GM23338 (cell line): ENCODE results near the gene CCDC30. TPM values are rescaled to one million over a fixed set of nuclear protein-coding genes. Genes with fewer than 3 reads are reported as not detected.

Experiments
- ATAC-seq: fragments of 200-7000 bp; cut with Tn5 transposase; 3 replicates; pipeline ENCODE4 v1.9.1; 2020
- DNase-seq: peaks from one replicate; pipeline ENCODE4 v3.0.0-alpha.2; 2015; ENCODE audit warnings: low spot score
- H2AFZ ChIP-seq: fragments of 200-600 bp; sonication (generic); 2 replicates; pipeline ENCODE4 v1.8.0; 2016; ENCODE audit warnings: antibody characterized with exemption, mild to moderate bottlenecking, moderate library complexity
- H3F3A ChIP-seq: fragments of 200-600 bp; sonication (generic); replicated peaks from 2 replicates; pipeline ENCODE4 v1.8.0; 2017; ENCODE audit warnings: antibody characterized with exemption, mixed run types, low read depth
- H3K27ac ChIP-seq: fragments of 200-600 bp; sonication (generic); 2 replicates; pipeline ENCODE4 v1.6.1; 2016; ENCODE audit warnings: low read depth
- H3K27me3 ChIP-seq: fragments of 200-600 bp; sonication (generic); 2 replicates; pipeline ENCODE4 v1.8.0; 2016; ENCODE audit warnings: mild to moderate bottlenecking, mixed run types, moderate library complexity; ENCODE audit not compliant: insufficient read depth
- H3K36me3 ChIP-seq: fragments of 200-600 bp; sonication (generic); 2 replicates; pipeline ENCODE4 v1.8.0; 2016; ENCODE audit warnings: mild to moderate bottlenecking; ENCODE audit not compliant: insufficient read depth
- H3K4me1 ChIP-seq: fragments of 200-600 bp; sonication (generic); 2 replicates; pipeline ENCODE4 v1.8.0; 2016; ENCODE audit warnings: mild to moderate bottlenecking, moderate library complexity; ENCODE audit not compliant: insufficient read depth
- H3K4me2 ChIP-seq: fragments of 200-600 bp; sonication (generic); 2 replicates; pipeline ENCODE4 v1.7.1; 2017; ENCODE audit warnings: mixed run types
- H3K4me3 ChIP-seq: fragments of 200-600 bp; sonication (generic); 2 replicates; pipeline ENCODE4 v1.6.1; 2016; ENCODE audit warnings: mixed run types
- H3K79me2 ChIP-seq: fragments of 200-600 bp; sonication (generic); replicated peaks from 2 replicates; pipeline ENCODE4 v1.8.0; 2017; ENCODE audit warnings: mild to moderate bottlenecking; ENCODE audit not compliant: insufficient read depth
- H3K9me2 ChIP-seq: fragments of 200-600 bp; sonication (generic); 2 replicates; pipeline ENCODE4 v1.8.0; 2017; ENCODE audit not compliant: insufficient read depth
- H4K20me1 ChIP-seq: fragments of 200-600 bp; sonication (generic); replicated peaks from 2 replicates; pipeline ENCODE4 v1.8.0; 2017; ENCODE audit warnings: mild to moderate bottlenecking; ENCODE audit not compliant: insufficient read depth
- H3K27ac Mint-ChIP-seq: 2 replicates; pipeline ENCODE4 v1.8.0; 2020; ENCODE audit warnings: inconsistent platforms, mild to moderate bottlenecking, moderate library complexity, mixed read lengths
- H3K27me3 Mint-ChIP-seq: 3 replicates; pipeline ENCODE4 v1.8.0; 2022; ENCODE audit warnings: low read depth, mild to moderate bottlenecking, moderate library complexity, mixed read lengths, inconsistent platforms; ENCODE audit not compliant: insufficient read depth, poor library complexity
- H3K36me3 Mint-ChIP-seq: 3 replicates; pipeline ENCODE4 v1.8.0; 2021; ENCODE audit warnings: low read depth, mild to moderate bottlenecking, inconsistent platforms, moderate library complexity, mixed read lengths
- H3K4me1 Mint-ChIP-seq: 3 replicates; pipeline ENCODE4 v1.8.0; 2020; ENCODE audit warnings: mild to moderate bottlenecking, inconsistent platforms, mixed read lengths
- H3K4me3 Mint-ChIP-seq: 3 replicates; pipeline ENCODE4 v1.8.0; 2021; ENCODE audit warnings: moderate library complexity, mild to moderate bottlenecking, inconsistent platforms, mixed read lengths
- H3K9me3 Mint-ChIP-seq: 3 replicates; pipeline ENCODE4 v1.8.0; 2020; ENCODE audit warnings: moderate library complexity, mild to moderate bottlenecking, inconsistent platforms, mixed read lengths
- ZNF114 ChIP-seq: fragments of 250-450 bp; sonication (Bioruptor Pico); IDR thresholded peaks from 2 replicates; pipeline ENCODE4 v1.5.0; 2020; ENCODE audit warnings: mild to moderate bottlenecking, moderate library complexity
- polyA plus RNA-seq: library from polyadenylated mRNA; unstranded; fragments of >200 nt; fragmentation: Nextera tagmentation; extraction: Ambion mirVana; gene quantifications from 2 replicates; pipeline ENCODE4 v1.2.1, GENCODE V29; 2016
- total RNA-seq: library from RNA; depleted of rRNA; stranded (reverse); fragments of >200 nt; shearing (Covaris generic); gene quantifications from 2 replicates; pipeline ENCODE4 v1.2.3, GENCODE V29; 2014
- TF ChIP-seq, protein P1 (sequence below): fragments of 250-450 bp; sonication (Bioruptor Pico); IDR thresholded peaks from 2 replicates; pipeline ENCODE4 v1.5.0; 2020; ENCODE audit warnings: mild to moderate bottlenecking, moderate library complexity
- TF ChIP-seq, protein P2 (sequence below), 2 experiments: fragments of 200-600 bp in 1 of 2; sonication (generic) in 1 of 2; conservative IDR thresholded peaks; 2 replicates each; pipeline versions ENCODE4 v1.5.1 to v1.6.1; 2016 to 2017; ENCODE audit warnings: antibody characterized with exemption in 2 of 2, low read depth in 2 of 2, mild to moderate bottlenecking in 2 of 2, moderate library complexity in 1 of 2

CCDC30 gene
- total and polyA plus RNA-seq, 2 experiments from 2014 or later: 0.56 to 1.8 TPM

DNA sequence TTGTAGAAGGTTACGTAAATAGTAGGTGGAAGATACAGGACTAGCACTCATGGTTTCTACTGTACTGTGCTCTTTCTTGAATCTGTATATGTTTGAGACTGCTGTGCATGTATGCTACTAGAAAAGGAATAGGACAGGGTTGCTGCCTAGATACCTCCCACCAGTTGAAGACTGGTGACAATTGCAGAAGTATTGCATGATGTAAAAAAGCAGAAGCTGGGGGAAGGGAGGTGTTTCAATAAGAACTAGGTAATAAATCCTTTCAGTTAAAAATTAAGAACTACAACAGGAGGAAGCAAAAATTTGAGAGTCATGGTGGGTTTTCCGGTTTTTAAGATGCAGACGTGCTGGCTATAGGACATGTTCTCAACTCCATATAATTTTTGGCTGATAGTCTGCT is 88.1 kb downstream of the CCDC30 start (continued):
- TF ChIP-seq, protein P1, sequence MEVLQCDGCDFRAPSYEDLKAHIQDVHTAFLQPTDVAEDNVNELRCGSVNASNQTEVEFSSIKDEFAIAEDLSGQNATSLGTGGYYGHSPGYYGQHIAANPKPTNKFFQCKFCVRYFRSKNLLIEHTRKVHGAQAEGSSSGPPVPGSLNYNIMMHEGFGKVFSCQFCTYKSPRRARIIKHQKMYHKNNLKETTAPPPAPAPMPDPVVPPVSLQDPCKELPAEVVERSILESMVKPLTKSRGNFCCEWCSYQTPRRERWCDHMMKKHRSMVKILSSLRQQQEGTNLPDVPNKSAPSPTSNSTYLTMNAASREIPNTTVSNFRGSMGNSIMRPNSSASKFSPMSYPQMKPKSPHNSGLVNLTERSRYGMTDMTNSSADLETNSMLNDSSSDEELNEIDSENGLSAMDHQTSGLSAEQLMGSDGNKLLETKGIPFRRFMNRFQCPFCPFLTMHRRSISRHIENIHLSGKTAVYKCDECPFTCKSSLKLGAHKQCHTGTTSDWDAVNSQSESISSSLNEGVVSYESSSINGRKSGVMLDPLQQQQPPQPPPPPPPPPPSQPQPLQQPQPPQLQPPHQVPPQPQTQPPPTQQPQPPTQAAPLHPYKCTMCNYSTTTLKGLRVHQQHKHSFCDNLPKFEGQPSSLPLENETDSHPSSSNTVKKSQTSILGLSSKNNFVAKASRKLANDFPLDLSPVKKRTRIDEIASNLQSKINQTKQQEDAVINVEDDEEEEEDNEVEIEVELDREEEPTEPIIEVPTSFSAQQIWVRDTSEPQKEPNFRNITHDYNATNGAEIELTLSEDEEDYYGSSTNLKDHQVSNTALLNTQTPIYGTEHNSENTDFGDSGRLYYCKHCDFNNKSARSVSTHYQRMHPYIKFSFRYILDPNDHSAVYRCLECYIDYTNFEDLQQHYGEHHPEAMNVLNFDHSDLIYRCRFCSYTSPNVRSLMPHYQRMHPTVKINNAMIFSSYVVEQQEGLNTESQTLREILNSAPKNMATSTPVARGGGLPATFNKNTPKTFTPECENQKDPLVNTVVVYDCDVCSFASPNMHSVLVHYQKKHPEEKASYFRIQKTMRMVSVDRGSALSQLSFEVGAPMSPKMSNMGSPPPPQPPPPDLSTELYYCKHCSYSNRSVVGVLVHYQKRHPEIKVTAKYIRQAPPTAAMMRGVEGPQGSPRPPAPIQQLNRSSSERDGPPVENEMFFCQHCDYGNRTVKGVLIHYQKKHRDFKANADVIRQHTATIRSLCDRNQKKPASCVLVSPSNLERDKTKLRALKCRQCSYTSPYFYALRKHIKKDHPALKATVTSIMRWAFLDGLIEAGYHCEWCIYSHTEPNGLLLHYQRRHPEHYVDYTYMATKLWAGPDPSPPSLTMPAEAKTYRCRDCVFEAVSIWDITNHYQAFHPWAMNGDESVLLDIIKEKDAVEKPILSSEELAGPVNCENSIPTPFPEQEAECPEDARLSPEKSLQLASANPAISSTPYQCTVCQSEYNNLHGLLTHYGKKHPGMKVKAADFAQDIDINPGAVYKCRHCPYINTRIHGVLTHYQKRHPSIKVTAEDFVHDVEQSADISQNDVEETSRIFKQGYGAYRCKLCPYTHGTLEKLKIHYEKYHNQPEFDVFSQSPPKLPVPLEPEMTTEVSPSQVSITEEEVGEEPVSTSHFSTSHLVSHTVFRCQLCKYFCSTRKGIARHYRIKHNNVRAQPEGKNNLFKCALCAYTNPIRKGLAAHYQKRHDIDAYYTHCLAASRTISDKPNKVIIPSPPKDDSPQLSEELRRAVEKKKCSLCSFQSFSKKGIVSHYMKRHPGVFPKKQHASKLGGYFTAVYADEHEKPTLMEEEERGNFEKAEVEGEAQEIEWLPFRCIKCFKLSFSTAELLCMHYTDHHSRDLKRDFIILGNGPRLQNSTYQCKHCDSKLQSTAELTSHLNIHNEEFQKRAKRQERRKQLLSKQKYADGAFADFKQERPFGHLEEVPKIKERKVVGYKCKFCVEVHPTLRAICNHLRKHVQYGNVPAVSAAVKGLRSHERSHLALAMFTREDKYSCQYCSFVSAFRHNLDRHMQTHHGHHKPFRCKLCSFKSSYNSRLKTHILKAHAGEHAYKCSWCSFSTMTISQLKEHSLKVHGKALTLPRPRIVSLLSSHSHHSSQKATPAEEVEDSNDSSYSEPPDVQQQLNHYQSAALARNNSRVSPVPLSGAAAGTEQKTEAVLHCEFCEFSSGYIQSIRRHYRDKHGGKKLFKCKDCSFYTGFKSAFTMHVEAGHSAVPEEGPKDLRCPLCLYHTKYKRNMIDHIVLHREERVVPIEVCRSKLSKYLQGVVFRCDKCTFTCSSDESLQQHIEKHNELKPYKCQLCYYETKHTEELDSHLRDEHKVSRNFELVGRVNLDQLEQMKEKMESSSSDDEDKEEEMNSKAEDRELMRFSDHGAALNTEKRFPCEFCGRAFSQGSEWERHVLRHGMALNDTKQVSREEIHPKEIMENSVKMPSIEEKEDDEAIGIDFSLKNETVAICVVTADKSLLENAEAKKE (CRISPR knock-in tag): no peak

DNA sequence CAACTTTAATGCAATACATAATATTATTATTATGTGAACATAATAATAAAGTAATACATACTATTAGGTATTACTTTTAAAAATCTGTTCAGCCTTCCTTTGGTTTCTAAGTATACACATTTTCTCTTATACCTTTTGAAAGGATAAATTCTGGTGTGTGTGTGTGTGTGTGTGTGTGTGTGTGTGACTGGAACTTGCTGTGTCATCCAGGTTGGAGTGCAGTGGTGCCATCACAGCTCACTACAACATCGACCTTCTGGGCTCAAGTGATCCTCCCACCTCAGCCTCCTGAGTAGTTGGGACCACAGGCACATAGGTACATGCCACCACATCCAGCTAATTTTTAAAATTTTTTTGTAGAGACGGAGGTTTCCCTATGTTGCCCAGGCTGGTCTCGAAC is 88.5 kb downstream of the CCDC30 start:
- Mint-ChIP-seq H3K36me3 (no peaks in the 10 kb centered on the region), H3K27me3 (no peaks in the 10 kb centered on the region), H3K9me3 (no peaks in the 10 kb centered on the region), H3K27ac (no peak overlapping the region), H3K4me3 (no peak overlapping the region), H3K4me1 (peaks cover 4% of the 10 kb centered on the region; the same call in 1 of the 3 replicates)
- TF ChIP-seq, protein P2, sequence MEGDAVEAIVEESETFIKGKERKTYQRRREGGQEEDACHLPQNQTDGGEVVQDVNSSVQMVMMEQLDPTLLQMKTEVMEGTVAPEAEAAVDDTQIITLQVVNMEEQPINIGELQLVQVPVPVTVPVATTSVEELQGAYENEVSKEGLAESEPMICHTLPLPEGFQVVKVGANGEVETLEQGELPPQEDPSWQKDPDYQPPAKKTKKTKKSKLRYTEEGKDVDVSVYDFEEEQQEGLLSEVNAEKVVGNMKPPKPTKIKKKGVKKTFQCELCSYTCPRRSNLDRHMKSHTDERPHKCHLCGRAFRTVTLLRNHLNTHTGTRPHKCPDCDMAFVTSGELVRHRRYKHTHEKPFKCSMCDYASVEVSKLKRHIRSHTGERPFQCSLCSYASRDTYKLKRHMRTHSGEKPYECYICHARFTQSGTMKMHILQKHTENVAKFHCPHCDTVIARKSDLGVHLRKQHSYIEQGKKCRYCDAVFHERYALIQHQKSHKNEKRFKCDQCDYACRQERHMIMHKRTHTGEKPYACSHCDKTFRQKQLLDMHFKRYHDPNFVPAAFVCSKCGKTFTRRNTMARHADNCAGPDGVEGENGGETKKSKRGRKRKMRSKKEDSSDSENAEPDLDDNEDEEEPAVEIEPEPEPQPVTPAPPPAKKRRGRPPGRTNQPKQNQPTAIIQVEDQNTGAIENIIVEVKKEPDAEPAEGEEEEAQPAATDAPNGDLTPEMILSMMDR (conservative IDR thresholded peaks at IDR 0.05; ENCODE audit: low read depth in 2 of 2): no peak
- TF ChIP-seq ZNF114 (CRISPR knock-in tag): no peak
- Histone ChIP-seq H3K79me2 (no peaks in the 10 kb centered on the region), H2AFZ (no peak overlapping the region), H3K4me2 (no peak overlapping the region), H3K4me1 (no peaks in the 10 kb centered on the region; the same call in 1 of the 2 replicates), H3F3A (no peaks in the 10 kb centered on the region), H3K36me3 (no peaks in the 10 kb centered on the region), H3K27me3 (no peaks in the 10 kb centered on the region), H4K20me1 (no peaks in the 10 kb centered on the region), H3K9me2 (0 out of 2 replicates have a peak, but pooled peaks cover 3% of the 10 kb centered on the region), H3K27ac (no peak overlapping the region), H3K4me3 (no peak overlapping the region)
- ATAC-seq (no peak), DNase-seq (no peak)
